GM12878 (cell line): Measurements from ENCODE around the gene TTC17. TPM values are rescaled to one million over a fixed set of nuclear protein-coding genes. Genes with fewer than 3 reads are reported as not detected.

Source experiments
- ATAC-seq: fragments of 200-7000 bp; cut with Tn5 transposase; 3 replicates; pipeline ENCODE4 v1.9.1; 2020; ENCODE audit warnings: mild to moderate bottlenecking, moderate library complexity
- BruUV-seq: library from RNA; stranded (reverse); fragments of 400-500 nt; replicated peaks from 2 replicates; lab custom pipeline; 2021; lab: Mats Ljungman, UMichigan
- CTCF ChIA-PET: fragments of 300-600 bp; sonication (Branson Sonifier 250); formaldehyde crosslinking; extraction: SDS; loops from one replicate; lab custom pipeline; 2021; ENCODE audit warnings: inconsistent platforms; lab: Yijun Ruan, JAX
- POLR2A ChIA-PET: fragments of 350-600 bp; formaldehyde crosslinking; extraction: SDS; loops from one replicate; lab custom pipeline; 2021; ENCODE audit warnings: inconsistent platforms; lab: Charles Lee
- RAD21 ChIA-PET: fragments of 300-600 bp; sonication (Branson Sonifier 250); formaldehyde crosslinking; loops from one replicate; lab custom pipeline; 2023; ENCODE audit warnings: antibody characterized with exemption; ENCODE audit not compliant: unreplicated experiment; lab: Charles Lee
- SMC1A ChIA-PET: fragments of 300-600 bp; sonication (Branson Sonifier 250); formaldehyde crosslinking; loops from one replicate; lab custom pipeline; 2023; ENCODE audit not compliant: unreplicated experiment, uncharacterized antibody; lab: Charles Lee
- DNase-seq: peaks from one replicate; pipeline ENCODE4 v3.0.0-alpha.2; 2011; ENCODE audit warnings: low read depth, low spot score
- FAIRE-seq: peaks from 3 replicates; lab custom pipeline; 2011; peaks lifted over from hg19 to GRCh38; lab: Jason Lieb, UNC
- H2AFZ ChIP-seq: 2 replicates; pipeline ENCODE4 v1.6.0; 2011; ENCODE audit warnings: low read depth, low read length, control low read depth; ENCODE audit not compliant: control insufficient read depth
- H3K27ac ChIP-seq: 2 replicates; pipeline ENCODE4 v1.5.1; 2011; ENCODE audit warnings: control low read depth; ENCODE audit not compliant: control insufficient read depth, insufficient read depth
- H3K27me3 ChIP-seq, 2 experiments: replicated peaks in 1 of 2; 2 replicates each; pipeline versions ENCODE4 v1.6.0 to v1.6.1; 2011; ENCODE audit warnings: low read length in 1 of 2; ENCODE audit not compliant: control insufficient read depth in 2 of 2, insufficient read depth in 2 of 2
- H3K36me3 ChIP-seq, 2 experiments: 2 replicates each; pipeline ENCODE4 v1.5.1; 2011; ENCODE audit warnings: low read length in 1 of 2; ENCODE audit not compliant: control insufficient read depth in 2 of 2, insufficient read depth in 2 of 2
- H3K4me1 ChIP-seq: 2 replicates; pipeline ENCODE4 v1.6.1; 2011; ENCODE audit warnings: mild to moderate bottlenecking, low read length, moderate library complexity, mixed read lengths; ENCODE audit not compliant: control insufficient read depth, insufficient read depth
- H3K4me2 ChIP-seq: 2 replicates; pipeline ENCODE4 v1.6.0; 2011; ENCODE audit warnings: control low read depth; ENCODE audit not compliant: control insufficient read depth, insufficient read depth
- H3K4me3 ChIP-seq: fragments of 200-600 bp; sonication (generic); 2 replicates; pipeline ENCODE4 v1.5.1; 2016
- H3K79me2 ChIP-seq: 2 replicates; pipeline ENCODE4 v1.6.0; 2011; ENCODE audit warnings: low read length; ENCODE audit not compliant: control insufficient read depth, insufficient read depth
- H3K9ac ChIP-seq: 2 replicates; pipeline ENCODE4 v1.8.0; 2011; ENCODE audit warnings: low read length, control low read depth, mixed read lengths; ENCODE audit not compliant: control insufficient read depth, insufficient read depth
- H3K9me3 ChIP-seq: replicated peaks from 3 replicates; pipeline ENCODE4 v1.5.1; 2011; ENCODE audit warnings: mild to moderate bottlenecking, low read length; ENCODE audit not compliant: control insufficient read depth, insufficient read depth
- H4K20me1 ChIP-seq: 2 replicates; pipeline ENCODE4 v1.6.0; 2011; ENCODE audit not compliant: control insufficient read depth, insufficient read depth
- ATF2 ChIP-seq: IDR thresholded peaks from 2 replicates; pipeline ENCODE4 v1.6.1; 2012; ENCODE audit warnings: low read length, inconsistent platforms
- E2F8 ChIP-seq: fragments of 450-650 bp; IDR thresholded peaks from 2 replicates; pipeline ENCODE4 v1.6.1; 2018; ENCODE audit warnings: mild to moderate bottlenecking, low read depth, moderate library complexity; ENCODE audit not compliant: partially characterized antibody
- GABPA ChIP-seq: IDR thresholded peaks from 2 replicates; pipeline ENCODE4 v1.6.1; 2014; ENCODE audit warnings: antibody characterized with exemption, low read depth, mild to moderate bottlenecking, inconsistent platforms
- HCFC1 ChIP-seq: fragments of 150-350 bp; IDR thresholded peaks from 2 replicates; pipeline ENCODE4 v1.6.1; 2014; ENCODE audit warnings: low read length
- HDGF ChIP-seq: fragments of 450-650 bp; IDR thresholded peaks from 2 replicates; pipeline ENCODE4 v1.6.1; 2016; ENCODE audit warnings: antibody characterized with exemption
- IRF5 ChIP-seq: fragments of 450-650 bp; IDR thresholded peaks from 2 replicates; pipeline ENCODE4 v1.6.1; 2017; ENCODE audit warnings: borderline replicate concordance
- KLF5 ChIP-seq: fragments of 450-650 bp; IDR thresholded peaks from 2 replicates; pipeline ENCODE4 v1.6.1; 2014; ENCODE audit warnings: mild to moderate bottlenecking; ENCODE audit not compliant: partially characterized antibody
- NFIC ChIP-seq: IDR thresholded peaks from 2 replicates; pipeline ENCODE4 v1.6.1; 2012; ENCODE audit warnings: low read depth, mild to moderate bottlenecking, inconsistent platforms, low read length, moderate library complexity
- NFXL1 ChIP-seq: fragments of 450-650 bp; IDR thresholded peaks from 2 replicates; pipeline ENCODE4 v1.6.1; 2017; ENCODE audit warnings: antibody characterized with exemption, mild to moderate bottlenecking, borderline replicate concordance
- NR2C1 ChIP-seq: fragments of 450-650 bp; IDR thresholded peaks from 2 replicates; pipeline ENCODE4 v1.6.1; 2017; ENCODE audit warnings: antibody characterized with exemption, mild to moderate bottlenecking, moderate library complexity
- NR2C2 ChIP-seq: IDR thresholded peaks from 2 replicates; pipeline ENCODE4 v1.6.1; 2011; ENCODE audit warnings: borderline replicate concordance, low read depth; ENCODE audit not compliant: control insufficient read depth, insufficient read length
- PAX8 ChIP-seq: fragments of 450-650 bp; IDR thresholded peaks from 2 replicates; pipeline ENCODE4 v1.6.1; 2017; ENCODE audit warnings: mild to moderate bottlenecking, moderate library complexity
- RELB ChIP-seq: fragments of 450-650 bp; IDR thresholded peaks from 2 replicates; pipeline ENCODE4 v1.6.1; 2017; ENCODE audit warnings: low read depth, mild to moderate bottlenecking, moderate library complexity
- RUNX3 ChIP-seq: IDR thresholded peaks from 2 replicates; pipeline ENCODE4 v1.6.1; 2012; ENCODE audit warnings: low read length, inconsistent platforms
- SUPT20H ChIP-seq: IDR thresholded peaks from 2 replicates; pipeline ENCODE4 v1.6.1; 2011; ENCODE audit warnings: low read depth, mild to moderate bottlenecking, low read length, moderate library complexity, borderline replicate concordance; ENCODE audit not compliant: control insufficient read depth
- TCF12 ChIP-seq: IDR thresholded peaks from 2 replicates; pipeline ENCODE4 v1.6.1; 2011; ENCODE audit warnings: low read depth, mild to moderate bottlenecking, low read length
- WRNIP1 ChIP-seq: IDR thresholded peaks from 2 replicates; pipeline ENCODE4 v1.6.1; 2011; ENCODE audit warnings: low read depth, low read length, improper control_type of control experiment, borderline replicate concordance
- YBX1 ChIP-seq: fragments of 450-650 bp; IDR thresholded peaks from 2 replicates; pipeline ENCODE4 v1.6.1; 2016; ENCODE audit warnings: antibody characterized with exemption
- ZNF217 ChIP-seq: fragments of 450-650 bp; IDR thresholded peaks from 2 replicates; pipeline ENCODE4 v1.6.1; 2017; ENCODE audit warnings: antibody characterized with exemption, mild to moderate bottlenecking
- ZNF24 ChIP-seq: fragments of 450-650 bp; IDR thresholded peaks from 2 replicates; pipeline ENCODE4 v1.6.1; 2017; ENCODE audit warnings: antibody characterized with exemption, mild to moderate bottlenecking
- WGBS: methylation state at CpG from one replicate; pipeline ENCODE4 v1.1.6; 2016; ENCODE audit warnings: low lambda C conversion rate; ENCODE audit not compliant: insufficient replicate concordance, insufficient coverage; ENCODE audit errors: missing lambda C conversion rate; 5-methylcytosine and 5-hydroxymethylcytosine counted together
- in situ Hi-C: fragments of 300-500 bp; cut with MboI; formaldehyde crosslinking; loops from 9 replicates; pipeline ENCODE4 v1.14.3; 2018; ENCODE audit warnings: mixed read lengths
- intact Hi-C: fragments of 100-400 bp; cut with micrococcal nuclease; formaldehyde crosslinking; loops from one replicate; pipeline ENCODE4 v1.14.2; 2022; ENCODE audit not compliant: unreplicated experiment
- polyA plus RNA-seq, 11 experiments: library from polyadenylated mRNA; depleted of rRNA in 4 of 11; unstranded in 6 of 11; stranded (reverse) in 5 of 11; fragments of >200 nt; fragmentation: Nextera tagmentation in 4 of 11; fragmentation: Illumina TruSeq in 1 of 11; extraction: Ambion mirVana in 4 of 11; extraction: Trizol in 1 of 11; gene quantifications; 1 replicate in 1 of 11; 2 replicates in 10 of 11; pipeline versions ENCODE4 v1.2.1 to v1.2.3, GENCODE V29; 2011 to 2016; ENCODE audit warnings: inconsistent platforms in 2 of 11, missing spikeins in 2 of 11, low read depth in 1 of 11
- total RNA-seq, 4 experiments: library from RNA; depleted of rRNA in 3 of 4; stranded (reverse); fragments of >200 nt in 3 of 4; fragmentation: Illumina TruSeq in 1 of 4; extraction: Trizol in 1 of 4; gene quantifications; 2 replicates each; pipeline versions ENCODE4 v1.2.1 to v1.2.3, GENCODE V29; 2013 to 2021

TTC17 gene
- total and polyA plus RNA-seq, 10 of the 15 experiments (the other 5 are each of a cell fraction or from before 2014, with no cell fraction given), result 15.9 to 116 (median 41.5) TPM

- POLR2A ChIA-PET, result no interaction called here
- H3K79me2 ChIP-seq, result no peaks in the 10 kb centered on the region
- in situ Hi-C loops (no loop called here), intact Hi-C loops (no loop called here)
- no peak overlapping the region for H2AFZ ChIP-seq
- H3K4me2 ChIP-seq, result no peak overlapping the region
- H3K36me3 ChIP-seq, result peaks cover 0 to 6% of the 10 kb centered on the region in 2 experiments; a peak in 1 of 4 replicates
- H3K9me3 ChIP-seq, result no peaks in the 10 kb centered on the region
- H3K9ac ChIP-seq, result no peak overlapping the region
- H3K27ac ChIP-seq, result no peak overlapping the region
- WGBS, result 91% methylated on average over 1 of the region's 1 CpG
- no peaks in the 10 kb centered on the region for H3K4me1 ChIP-seq
- ATAC-seq (no peak), FAIRE-seq (no peak), DNase-seq (no peak)
- no peak for TF ChIP-seq NFIC
- TF ChIP-seq SUPT20H, result no peak
- TF ChIP-seq NR2C1, result no peak
- TF ChIP-seq E2F8, result no peak
- TF ChIP-seq HDGF, result no peak
- TF ChIP-seq GABPA, result no peak
- no peak for TF ChIP-seq PAX8
- TF ChIP-seq RELB, result no peak
- no peak for TF ChIP-seq KLF5
- TF ChIP-seq NR2C2, result no peak
- TF ChIP-seq WRNIP1, result no peak
- TF ChIP-seq ZNF24, result no peak
- no peak for TF ChIP-seq YBX1
- no peak for TF ChIP-seq TCF12
- no peak for TF ChIP-seq ATF2
- TF ChIP-seq RUNX3, result no peak
- no peak for TF ChIP-seq ZNF217
- no peak for TF ChIP-seq NFXL1
- no peak for TF ChIP-seq IRF5
- TF ChIP-seq HCFC1, result no peak
- CTCF ChIA-PET, result interaction anchor here (0.5 to 2.0 kb wide), 2 partner anchors 16 to 62 kb away, joined by 3 to 10 read pairs; no protein-coding TSS in a partner anchor
- BruUV-seq, result no TSS peak
- H4K20me1 ChIP-seq, result no peaks in the 10 kb centered on the region
- RAD21 ChIA-PET, result no interaction called here
- H3K4me3 ChIP-seq, result no peak overlapping the region
- SMC1A ChIA-PET, result interaction anchor here (0.8 to 1.0 kb wide), 3 partner anchors 23 to 111 kb away, joined by 3 read pairs; no protein-coding TSS in a partner anchor
- no peaks in the 10 kb centered on the region for H3K27me3 ChIP-seq
Observed at GRCh38 chr11:43434893-43435292, 76.2 kb downstream of the TTC17 start.
